ENCODE data around the gene LARGE2.

LARGE2 gene

DNA sequence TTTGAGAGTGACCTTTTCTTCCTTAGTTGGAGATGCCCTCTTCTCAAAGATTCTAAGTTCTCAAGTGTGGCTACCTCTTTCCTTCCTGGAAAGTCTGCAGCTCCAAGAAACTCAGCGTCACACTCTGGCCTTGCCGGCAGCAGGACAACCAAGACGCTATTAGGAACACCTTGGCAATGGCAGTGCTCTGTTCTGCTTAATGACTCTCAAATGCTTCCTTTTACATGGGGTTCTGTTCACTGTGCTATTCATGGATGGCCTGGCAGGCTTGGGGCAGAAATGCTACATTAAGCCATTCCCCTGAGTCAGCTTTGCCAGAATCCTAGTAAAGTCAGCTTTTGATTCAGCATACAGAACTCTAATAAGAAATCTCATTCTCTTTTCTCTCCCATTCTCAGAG is 25.9 kb downstream of the LARGE2 start:
- Histone ChIP-seq H3K27ac (ENCODE audit: low read length) (no peak overlapping the region), H3K36me3 (ENCODE audit: control insufficient read depth in 1 of 2, insufficient read depth in 2 of 2, low read length in 2 of 2) (peaks cover 41 to 70% of the 10 kb centered on the region in 2 donors)

DNA sequence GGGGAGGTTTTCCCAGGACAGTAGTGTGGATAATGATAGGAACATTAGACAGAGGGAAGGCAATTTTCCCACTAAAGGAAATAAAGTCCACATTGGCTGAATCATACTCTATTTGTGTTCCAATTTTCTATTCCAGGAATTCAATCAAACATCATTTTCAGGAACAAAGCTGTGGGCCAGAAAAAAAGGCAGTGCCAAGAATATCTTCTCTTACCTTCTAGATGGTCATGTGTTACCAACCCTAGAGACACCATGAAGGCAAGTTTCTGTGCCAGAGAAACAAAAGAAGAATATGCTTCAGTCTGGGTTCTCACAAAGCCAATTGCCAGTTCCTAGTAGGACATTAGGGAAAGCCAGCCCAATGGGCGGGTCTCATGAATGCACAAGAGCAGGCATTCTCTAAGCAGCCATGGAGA is 27.5 kb downstream of the LARGE2 start:
- Histone ChIP-seq H3K27me3 (ENCODE audit: low read depth, low read length) (no peaks in the 10 kb centered on the region), H3K4me3 (ENCODE audit: low read depth in 1 of 2, low read length in 2 of 2) (no peak overlapping the region), H3K4me1 (ENCODE audit: control insufficient read depth in 1 of 2, insufficient read depth in 2 of 2, low read length in 2 of 2) (peaks cover 0 to 4% of the 10 kb centered on the region in 2 donors), H3K36me3 (ENCODE audit: control insufficient read depth in 1 of 2, insufficient read depth in 2 of 2, low read length in 2 of 2) (peaks cover 42 to 68% of the 10 kb centered on the region in 2 donors), H3K9me3 (ENCODE audit: control insufficient read depth in 1 of 2, low read length in 2 of 2) (no peaks in the 10 kb centered on the region), H3K27ac (ENCODE audit: low read length) (no peak overlapping the region)

More for the DNA sequence above, 25.9 kb downstream of the LARGE2 start:
- Histone ChIP-seq H3K4me1 (ENCODE audit: control insufficient read depth in 1 of 2, insufficient read depth in 2 of 2, low read length in 2 of 2) (peaks cover 0 to 4% of the 10 kb centered on the region in 2 donors), H3K9me3 (ENCODE audit: control insufficient read depth in 1 of 2, low read length in 2 of 2) (no peaks in the 10 kb centered on the region), H3K4me3 (ENCODE audit: low read depth in 1 of 2, low read length in 2 of 2) (no peak overlapping the region), H3K27me3 (ENCODE audit: low read depth, low read length) (no peaks in the 10 kb centered on the region)

DNA sequence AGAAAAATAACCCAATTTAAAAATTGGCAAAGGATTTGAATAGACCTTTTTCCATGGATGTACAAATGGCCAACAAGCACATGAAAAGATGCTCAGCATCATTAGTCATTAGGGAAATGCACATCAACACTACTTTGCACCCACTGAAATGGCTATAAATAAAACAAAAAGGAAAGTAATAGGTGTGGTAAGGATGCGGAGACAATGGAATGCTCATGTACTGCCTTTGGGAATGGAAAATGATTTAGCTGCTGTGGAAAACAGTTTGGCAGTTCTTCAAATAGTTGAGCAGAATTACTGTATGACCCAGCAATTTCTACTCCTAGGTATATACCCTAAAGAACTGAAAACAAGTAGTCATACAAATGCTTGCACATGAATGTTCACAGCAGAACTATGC is 37.4 kb downstream of the LARGE2 start:
- Histone ChIP-seq H3K4me3 (ENCODE audit: low read depth in 1 of 2, low read length in 2 of 2) (no peak overlapping the region), H3K27me3 (ENCODE audit: low read depth, low read length) (no peaks in the 10 kb centered on the region), H3K9me3 (ENCODE audit: control insufficient read depth in 1 of 2, low read length in 2 of 2) (no peaks in the 10 kb centered on the region), H3K27ac (ENCODE audit: low read length) (no peak overlapping the region), H3K36me3 (ENCODE audit: control insufficient read depth in 1 of 2, insufficient read depth in 2 of 2, low read length in 2 of 2) (peaks cover 13 to 29% of the 10 kb centered on the region in 2 donors), H3K4me1 (ENCODE audit: control insufficient read depth in 1 of 2, insufficient read depth in 2 of 2, low read length in 2 of 2) (peaks cover 0 to 3% of the 10 kb centered on the region in 2 donors)

DNA sequence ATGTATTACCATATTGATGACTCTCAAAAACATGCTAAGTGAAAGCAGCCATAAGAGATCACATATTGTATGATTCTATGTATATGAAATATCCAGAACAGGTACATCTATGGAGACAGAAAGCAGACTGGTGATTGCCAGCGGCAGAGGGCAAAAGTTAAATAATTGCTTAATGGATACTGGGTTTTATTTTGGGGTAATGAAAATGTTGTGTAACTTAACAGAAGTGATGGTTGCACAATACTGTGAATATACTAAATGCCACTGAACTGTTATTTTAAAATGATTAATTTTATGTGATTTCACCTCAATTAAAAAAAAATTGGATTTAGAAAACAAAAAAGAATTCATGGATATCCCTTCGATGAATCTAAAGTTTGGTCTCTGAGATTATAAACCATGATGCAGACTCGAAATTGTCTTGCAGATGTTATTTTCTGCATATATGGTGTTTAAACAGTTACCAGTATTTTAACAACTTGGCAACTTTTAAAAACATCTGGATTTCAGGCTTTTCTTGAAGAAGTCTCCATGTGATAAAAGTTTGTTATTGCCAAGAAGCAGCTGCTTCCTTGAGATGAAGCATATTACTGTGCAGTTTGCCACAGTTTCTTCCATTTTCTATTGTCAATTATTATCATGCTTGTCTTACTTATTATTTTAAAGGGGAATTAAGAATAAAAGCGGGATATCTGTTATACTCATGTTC is 38.1 kb downstream of the LARGE2 start:
- Histone ChIP-seq H3K9me3 (ENCODE audit: control insufficient read depth in 1 of 2, low read length in 2 of 2) (no peaks in the 10 kb centered on the region), H3K27ac (ENCODE audit: low read length) (no peak overlapping the region), H3K4me1 (ENCODE audit: control insufficient read depth in 1 of 2, insufficient read depth in 2 of 2, low read length in 2 of 2) (peaks cover 0 to 3% of the 10 kb centered on the region in 2 donors), H3K36me3 (ENCODE audit: control insufficient read depth in 1 of 2, insufficient read depth in 2 of 2, low read length in 2 of 2) (peaks cover 9 to 26% of the 10 kb centered on the region in 2 donors), H3K4me3 (ENCODE audit: low read depth in 1 of 2, low read length in 2 of 2) (no peak overlapping the region), H3K27me3 (ENCODE audit: low read depth, low read length) (no peaks in the 10 kb centered on the region)

DNA sequence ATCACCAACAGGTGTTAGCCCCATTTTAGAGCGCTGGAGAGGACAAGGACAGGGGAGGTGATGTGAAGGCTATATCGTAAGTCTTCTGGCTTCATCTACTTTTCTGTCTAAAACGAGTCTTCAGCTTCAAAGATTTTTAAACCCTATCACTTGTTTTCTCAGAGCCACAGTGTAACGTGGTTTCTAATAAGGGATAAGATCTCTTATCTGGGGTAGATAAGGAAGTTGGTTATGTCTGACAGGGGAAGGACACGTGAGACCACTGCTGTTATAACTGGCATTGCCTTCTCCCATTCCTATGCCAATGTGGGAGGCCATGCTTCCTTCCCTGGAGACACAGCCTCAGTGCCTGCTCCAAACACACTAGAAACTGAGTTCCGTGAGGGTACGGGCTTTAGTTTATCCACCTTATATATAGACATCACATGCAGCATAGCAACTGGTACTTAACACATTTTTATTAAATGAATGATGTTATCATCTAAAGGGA is 39.3 kb downstream of the LARGE2 start:
- peaks cover 7 to 30% of the 10 kb centered on the region in 2 donors for H3K36me3 ChIP-seq (ENCODE audit: control insufficient read depth in 1 of 2, insufficient read depth in 2 of 2, low read length in 2 of 2)
- no peak overlapping the region for H3K27ac ChIP-seq (ENCODE audit: low read length)
- peaks cover 0 to 3% of the 10 kb centered on the region in 2 donors for H3K4me1 ChIP-seq (ENCODE audit: control insufficient read depth in 1 of 2, insufficient read depth in 2 of 2, low read length in 2 of 2)
- H3K4me3 ChIP-seq (ENCODE audit: low read depth in 1 of 2, low read length in 2 of 2) = no peak overlapping the region
- no peaks in the 10 kb centered on the region for H3K9me3 ChIP-seq (ENCODE audit: control insufficient read depth in 1 of 2, low read length in 2 of 2)
- no peaks in the 10 kb centered on the region for H3K27me3 ChIP-seq (ENCODE audit: low read depth, low read length)

DNA sequence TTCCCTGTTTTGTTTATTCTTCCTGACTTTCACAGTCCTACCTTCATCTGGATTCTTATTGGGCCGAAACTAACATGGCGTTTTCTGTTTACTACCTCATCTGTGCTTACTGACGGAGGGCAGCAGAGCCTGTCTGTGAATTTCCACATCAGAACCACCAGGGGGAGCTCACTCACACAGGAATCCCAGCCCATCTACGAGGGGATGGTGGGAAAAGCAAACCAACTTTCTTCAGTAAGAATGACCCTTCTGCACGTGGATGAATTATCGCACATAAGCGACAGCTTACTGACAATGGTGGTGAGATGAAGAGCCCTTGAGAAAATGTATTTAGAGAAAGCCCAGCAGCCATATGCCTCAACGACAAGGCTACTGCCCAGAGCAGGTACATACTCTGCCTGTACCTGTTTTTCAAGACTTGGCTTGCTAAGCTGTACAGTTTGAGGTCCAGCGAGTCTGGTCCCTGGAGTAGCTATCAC is 42.5 kb downstream of the LARGE2 start:
- Histone ChIP-seq H3K4me1 (ENCODE audit: control insufficient read depth in 1 of 2, insufficient read depth in 2 of 2, low read length in 2 of 2) (peaks cover 0 to 3% of the 10 kb centered on the region in 2 donors), H3K27me3 (ENCODE audit: low read depth, low read length) (no peaks in the 10 kb centered on the region), H3K9me3 (ENCODE audit: control insufficient read depth in 1 of 2, low read length in 2 of 2) (no peaks in the 10 kb centered on the region), H3K4me3 (ENCODE audit: low read depth in 1 of 2, low read length in 2 of 2) (no peak overlapping the region), H3K36me3 (ENCODE audit: control insufficient read depth in 1 of 2, insufficient read depth in 2 of 2, low read length in 2 of 2) (peaks cover 24 to 52% of the 10 kb centered on the region in 2 donors), H3K27ac (ENCODE audit: low read length) (no peak overlapping the region)

DNA sequence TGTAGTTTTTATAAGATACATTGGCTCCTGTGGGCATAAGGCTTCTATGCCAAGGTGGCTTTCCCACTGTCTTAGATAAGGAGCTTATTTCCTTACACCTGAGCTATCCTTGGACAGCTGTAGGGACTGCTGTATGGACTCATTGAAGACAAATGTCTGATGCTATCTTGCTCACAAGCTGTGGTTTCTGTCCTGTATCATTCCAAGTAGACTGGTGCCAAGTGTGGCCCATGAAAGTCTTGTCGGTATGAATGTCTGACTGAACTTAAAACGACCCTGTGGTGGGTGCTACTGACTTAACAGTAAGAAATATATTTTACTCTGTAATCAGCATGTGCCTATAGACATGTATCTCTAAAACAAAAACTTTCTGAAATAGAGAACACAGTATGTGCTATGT is 45.0 kb downstream of the LARGE2 start:
- H3K27ac ChIP-seq (ENCODE audit: low read length) = no peak overlapping the region
- H3K4me3 ChIP-seq (ENCODE audit: low read depth in 1 of 2, low read length in 2 of 2) = no peak overlapping the region
- H3K4me1 ChIP-seq (ENCODE audit: control insufficient read depth in 1 of 2, insufficient read depth in 2 of 2, low read length in 2 of 2) = no peaks in the 10 kb centered on the region
- H3K36me3 ChIP-seq (ENCODE audit: control insufficient read depth in 1 of 2, insufficient read depth in 2 of 2, low read length in 2 of 2) = peaks cover 28 to 51% of the 10 kb centered on the region in 2 donors
- no peaks in the 10 kb centered on the region for H3K9me3 ChIP-seq (ENCODE audit: control insufficient read depth in 1 of 2, low read length in 2 of 2)
- H3K27me3 ChIP-seq (ENCODE audit: low read depth, low read length) = no peaks in the 10 kb centered on the region

DNA sequence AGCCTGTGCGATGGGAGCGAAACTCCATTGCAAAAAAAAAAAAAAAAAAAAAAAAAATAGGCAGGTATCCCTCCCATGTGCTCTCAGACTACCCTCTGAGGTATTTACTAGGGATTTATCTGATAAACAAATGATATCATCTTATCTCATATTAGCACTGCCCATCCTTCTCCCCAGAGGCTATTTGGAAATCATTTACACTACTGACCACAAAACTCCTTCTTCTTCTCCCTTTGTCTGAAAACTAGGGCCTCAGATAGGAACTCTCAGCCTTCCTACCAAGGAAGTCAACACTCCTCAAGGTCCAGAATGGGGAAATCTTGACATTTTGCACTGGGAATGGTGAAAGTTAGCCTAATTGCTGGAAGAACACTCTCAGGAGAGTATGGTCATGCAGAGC is 46.4 kb downstream of the LARGE2 start:
- H3K27me3 ChIP-seq (ENCODE audit: low read depth, low read length) = no peaks in the 10 kb centered on the region
- H3K36me3 ChIP-seq (ENCODE audit: control insufficient read depth in 1 of 2, insufficient read depth in 2 of 2, low read length in 2 of 2) = peaks cover 28 to 51% of the 10 kb centered on the region in 2 donors
- no peak overlapping the region for H3K27ac ChIP-seq (ENCODE audit: low read length)
- no peaks in the 10 kb centered on the region for H3K4me1 ChIP-seq (ENCODE audit: control insufficient read depth in 1 of 2, insufficient read depth in 2 of 2, low read length in 2 of 2)
- H3K4me3 ChIP-seq (ENCODE audit: low read depth in 1 of 2, low read length in 2 of 2) = no peak overlapping the region
- H3K9me3 ChIP-seq (ENCODE audit: control insufficient read depth in 1 of 2, low read length in 2 of 2) = no peaks in the 10 kb centered on the region

DNA sequence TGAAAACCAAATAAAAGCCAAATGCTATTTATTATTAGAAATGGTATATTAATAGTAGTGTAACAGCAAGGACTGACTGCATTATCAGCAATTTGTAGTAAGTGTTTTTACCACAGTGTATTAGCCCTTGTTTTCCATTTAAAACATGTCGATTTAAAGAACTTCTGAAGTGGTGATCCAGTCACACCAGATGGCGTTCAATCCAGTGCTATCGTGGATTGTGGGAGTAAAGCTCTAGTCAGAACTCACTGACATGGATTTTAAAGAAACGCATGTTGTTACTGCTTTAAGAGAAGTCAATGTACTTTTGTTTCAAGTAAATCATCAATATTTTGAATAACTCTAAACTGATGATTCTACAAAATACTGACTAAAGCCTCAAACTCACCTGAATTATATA is 51.1 kb downstream of the LARGE2 start:
- Histone ChIP-seq H3K9me3 (ENCODE audit: control insufficient read depth in 1 of 2, low read length in 2 of 2) (no peaks in the 10 kb centered on the region), H3K27ac (ENCODE audit: low read length) (no peak overlapping the region), H3K4me1 (ENCODE audit: control insufficient read depth in 1 of 2, insufficient read depth in 2 of 2, low read length in 2 of 2) (no peaks in the 10 kb centered on the region), H3K4me3 (ENCODE audit: low read depth in 1 of 2, low read length in 2 of 2) (no peak overlapping the region), H3K36me3 (ENCODE audit: control insufficient read depth in 1 of 2, insufficient read depth in 2 of 2, low read length in 2 of 2) (peaks cover 26 to 33% of the 10 kb centered on the region in 2 donors), H3K27me3 (ENCODE audit: low read depth, low read length) (no peaks in the 10 kb centered on the region)

DNA sequence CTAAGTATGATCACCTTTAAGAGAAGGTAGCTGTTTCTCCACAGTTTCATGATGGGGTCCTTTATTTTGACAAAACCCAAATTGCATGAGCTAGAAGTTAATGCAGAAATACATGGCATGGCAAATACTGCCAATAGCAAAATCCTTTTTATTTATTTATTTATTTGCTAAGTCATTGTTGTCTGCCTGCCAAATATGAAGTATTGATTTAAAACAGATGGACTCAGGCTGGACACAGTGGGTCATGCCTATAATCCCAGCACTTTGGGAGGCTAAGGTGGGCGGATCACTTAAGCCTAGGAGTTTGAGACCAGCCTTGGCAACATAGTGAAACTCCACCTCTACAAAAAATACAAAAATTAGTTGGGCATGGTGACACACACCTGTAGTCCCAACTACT is 52.4 kb downstream of the LARGE2 start:
- Histone ChIP-seq H3K27ac (ENCODE audit: low read length) (no peak overlapping the region), H3K9me3 (ENCODE audit: control insufficient read depth in 1 of 2, low read length in 2 of 2) (no peaks in the 10 kb centered on the region)

More for the DNA sequence above, 52.4 kb downstream of the LARGE2 start:
- Histone ChIP-seq H3K4me1 (ENCODE audit: control insufficient read depth in 1 of 2, insufficient read depth in 2 of 2, low read length in 2 of 2) (no peaks in the 10 kb centered on the region), H3K36me3 (ENCODE audit: control insufficient read depth in 1 of 2, insufficient read depth in 2 of 2, low read length in 2 of 2) (peaks cover 30 to 32% of the 10 kb centered on the region in 2 donors), H3K4me3 (ENCODE audit: low read depth in 1 of 2, low read length in 2 of 2) (no peak overlapping the region), H3K27me3 (ENCODE audit: low read depth, low read length) (no peaks in the 10 kb centered on the region)

All from muscle layer of duodenum (tissue), 2 donors.